Fibroblast of skin of back (primary cell): ENCODE results near the gene ZC3H6.
"Not testable (repeated sequence)": the region's sequence is repeated elsewhere in the genome, so short reads cannot be mapped to it uniquely, and the experiment has no call there.

ENCODE experiments used
- DNase-seq: peaks from one replicate; pipeline ENCODE4 v3.0.0-alpha.2; 2013

ZC3H6 gene

GRCh38 chr2:112282066-112282465, 6.7 kb downstream of the ZC3H6 start:
- DNase-seq, result not testable (repeated sequence)

DNA sequence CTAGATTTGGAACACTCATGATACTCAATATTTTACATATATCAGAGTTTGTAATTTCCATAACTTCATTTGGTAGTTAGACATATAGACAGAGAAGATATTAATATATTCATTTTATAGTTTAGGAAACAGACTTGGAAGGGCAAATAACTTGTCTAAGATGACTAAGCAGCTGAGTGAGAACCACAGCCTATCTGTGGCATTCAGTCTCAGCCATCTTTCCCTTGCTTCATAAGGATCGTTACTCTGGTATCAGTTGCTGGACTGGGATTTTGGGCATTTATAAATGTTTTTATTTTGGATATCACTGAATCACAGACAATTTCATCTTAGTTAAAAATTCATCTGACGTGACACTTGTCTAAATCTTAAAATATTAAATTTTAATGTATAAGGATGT, 8.1 kb downstream of the ZC3H6 start:
- not testable (repeated sequence) for DNase-seq

DNA sequence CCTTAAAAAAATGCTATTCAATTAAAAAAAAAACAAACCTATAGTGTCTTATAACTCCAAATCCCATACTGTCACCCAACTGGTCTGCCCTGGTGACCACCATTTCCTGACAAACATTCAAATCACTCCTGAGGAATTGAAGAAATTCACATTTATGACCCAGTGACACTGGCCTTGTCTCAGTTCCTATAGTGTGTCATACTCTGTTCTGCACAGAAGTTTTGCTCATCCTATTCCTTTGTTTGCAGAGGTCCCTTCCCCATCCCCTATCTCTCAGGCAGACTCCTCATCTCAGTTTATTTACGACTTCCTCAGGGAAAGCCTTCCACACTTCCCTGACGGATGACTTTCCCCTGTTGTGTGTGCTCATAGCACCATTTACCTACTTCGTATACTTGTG, 14.7 kb downstream of the ZC3H6 start:
- DNase-seq, result peak; percentile 67

DNA sequence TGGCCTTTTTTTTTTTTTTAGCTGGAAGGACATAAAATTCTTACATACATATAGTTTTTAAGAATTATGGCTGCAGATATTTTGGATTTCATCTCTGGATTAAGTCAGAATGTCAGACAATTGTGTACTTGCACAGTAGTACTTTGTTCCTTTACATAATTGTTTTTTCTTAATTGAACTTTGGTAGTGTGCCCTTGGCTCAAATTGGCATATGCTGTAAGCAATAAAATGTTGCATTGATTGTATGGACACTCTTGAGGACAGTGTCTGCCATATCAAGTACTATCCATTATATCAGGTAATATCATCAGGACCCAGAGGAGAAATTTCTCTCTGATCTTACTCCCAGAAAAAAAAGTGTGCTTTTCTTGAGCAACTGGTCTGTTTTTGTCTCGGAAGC, 15.3 kb downstream of the ZC3H6 start:
- DNase-seq, result no peak

- no peak for DNase-seq
These were observed 18.4 kb downstream of the ZC3H6 start for GRCh38 chr2:112293636-112294401.

DNA sequence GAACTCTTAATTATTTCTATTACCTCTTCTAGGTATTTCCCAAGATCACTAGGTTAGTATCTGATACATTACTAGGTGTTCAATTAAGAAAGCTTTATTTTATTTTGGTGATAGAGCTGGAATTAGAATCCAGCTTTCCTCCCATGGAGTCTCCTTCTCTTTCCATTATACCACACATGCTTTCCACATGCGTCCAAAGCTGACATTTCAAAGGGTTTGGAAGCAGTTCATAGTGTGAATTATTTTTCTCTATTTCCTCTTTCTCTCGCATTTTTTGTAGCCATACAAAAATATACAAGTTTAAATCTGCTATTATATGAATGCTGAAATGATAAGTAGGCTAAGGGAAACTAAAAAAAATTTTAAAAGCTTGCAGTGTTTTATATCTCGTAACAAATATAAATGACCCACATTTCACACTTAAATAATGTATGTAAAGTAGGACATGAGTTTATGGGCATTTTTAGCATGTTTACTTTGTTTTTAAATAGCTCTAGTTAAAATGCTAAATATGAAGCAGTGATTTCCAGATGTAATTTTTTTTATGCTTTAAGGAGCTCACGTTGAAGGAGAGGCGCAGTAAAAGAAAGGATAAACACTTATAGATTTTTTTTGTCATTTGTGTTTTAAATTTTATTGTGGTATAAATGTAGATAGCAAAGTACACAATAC, 20.1 kb downstream of the ZC3H6 start:
- DNase-seq, result no peak

GRCh38 chr2:112296407-112296806, 21.0 kb downstream of the ZC3H6 start:
- DNase-seq, result no peak

DNA sequence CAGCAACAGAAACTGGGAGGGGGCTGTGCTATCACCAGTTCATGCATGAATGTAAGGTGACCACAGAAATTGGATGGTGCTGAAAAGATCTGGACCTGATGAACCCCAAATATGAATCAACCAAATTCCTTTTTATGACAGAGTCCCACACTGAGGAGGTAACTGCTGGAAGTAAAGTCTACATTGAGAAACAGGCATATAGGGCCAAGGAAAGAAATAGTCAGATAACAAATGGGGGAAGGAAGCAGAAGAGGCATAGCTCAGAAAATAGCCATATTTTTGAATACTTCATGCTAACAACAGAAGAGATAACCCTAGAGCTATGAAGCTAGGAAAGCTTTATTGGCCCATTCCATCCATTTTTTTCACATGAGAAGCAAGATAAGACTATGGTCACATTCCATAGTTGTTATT, 25.8 kb downstream of the ZC3H6 start:
- peak; percentile 81 for DNase-seq

DNA sequence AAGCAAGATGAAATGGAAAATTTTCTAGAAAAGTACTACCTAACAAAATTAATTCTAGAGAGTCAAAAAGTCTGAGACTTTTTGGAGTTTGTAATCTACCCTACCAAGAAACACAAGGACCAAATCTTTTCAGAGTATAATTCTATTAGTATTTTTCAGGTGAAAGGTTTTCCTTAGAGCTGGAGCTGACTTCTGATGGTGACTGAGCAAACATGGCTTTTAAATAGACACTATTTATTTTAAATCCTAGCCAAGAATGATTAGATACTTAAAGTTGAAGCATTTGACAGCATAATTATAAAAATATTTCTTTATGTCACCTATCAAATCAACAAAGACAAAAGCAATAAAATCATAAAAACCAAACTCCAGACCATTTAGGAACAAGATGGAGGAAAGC, 26.6 kb downstream of the ZC3H6 start:
- no peak for DNase-seq

- DNase-seq, result no peak
These were observed 29.0 kb downstream of the ZC3H6 start for GRCh38 chr2:112304298-112304941.

DNA sequence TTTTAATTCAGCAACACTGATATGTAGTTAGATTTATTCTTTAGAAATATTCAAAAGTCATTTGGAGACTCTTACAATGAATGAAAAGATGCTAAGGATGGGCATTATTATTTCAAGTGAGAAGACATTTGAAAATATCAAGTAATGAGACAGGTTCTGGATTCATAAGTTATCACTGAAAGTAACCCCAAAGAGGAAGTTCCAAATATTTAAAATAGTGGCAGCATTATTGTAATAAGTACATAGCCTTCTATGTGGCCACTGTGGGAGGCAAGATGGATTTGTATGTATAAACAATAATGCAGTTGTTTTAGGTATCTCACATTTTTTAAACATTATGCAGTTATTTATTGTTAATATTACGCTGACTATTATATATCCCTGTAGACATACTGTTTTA, 29.7 kb downstream of the ZC3H6 start:
- DNase-seq, result no peak

DNA sequence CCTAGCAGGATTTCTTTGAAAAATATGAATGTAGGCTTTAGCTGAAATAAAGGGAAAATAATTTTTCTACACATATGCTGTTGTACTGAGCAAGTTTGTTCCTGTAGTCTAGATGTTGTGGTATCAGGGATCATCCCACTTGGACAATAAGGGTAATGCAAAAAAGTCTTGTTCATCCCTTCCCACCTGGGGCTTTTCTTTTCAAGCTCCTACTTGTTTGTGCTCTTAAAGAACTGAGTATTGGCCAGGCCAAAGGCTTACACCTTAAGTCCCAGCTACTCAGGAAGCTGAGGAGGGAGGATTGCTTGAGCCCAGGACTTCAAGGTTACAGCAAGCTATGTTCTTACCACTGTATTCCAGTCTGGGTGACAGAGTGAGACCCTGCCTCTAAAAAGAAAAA, 35.5 kb downstream of the ZC3H6 start:
- no peak for DNase-seq

- no peak for DNase-seq
These were observed 36.5 kb downstream of the ZC3H6 start for GRCh38 chr2:112311932-112312331.

- no peak for DNase-seq
These were observed 37.4 kb downstream of the ZC3H6 start for GRCh38 chr2:112312821-112313220.

DNA sequence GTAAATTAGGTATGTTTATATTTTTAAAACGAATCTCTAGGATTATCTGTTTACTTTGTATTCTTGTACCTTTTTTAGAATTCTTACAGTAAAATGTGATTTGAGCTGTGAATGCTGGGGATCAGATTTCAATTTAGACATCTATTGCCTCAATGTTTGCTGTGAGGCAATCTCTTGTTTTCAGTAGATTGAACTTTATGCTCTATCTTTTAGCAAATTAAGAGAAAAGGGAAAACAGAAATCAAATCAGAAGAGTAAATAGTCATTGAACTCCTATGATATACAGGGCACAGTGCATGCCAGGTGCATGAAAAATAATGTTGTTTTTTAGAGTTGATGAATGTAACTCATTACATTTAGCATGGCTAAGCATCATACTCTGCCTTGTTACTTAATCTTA, 39.5 kb downstream of the ZC3H6 start:
- DNase-seq, result no peak

DNA sequence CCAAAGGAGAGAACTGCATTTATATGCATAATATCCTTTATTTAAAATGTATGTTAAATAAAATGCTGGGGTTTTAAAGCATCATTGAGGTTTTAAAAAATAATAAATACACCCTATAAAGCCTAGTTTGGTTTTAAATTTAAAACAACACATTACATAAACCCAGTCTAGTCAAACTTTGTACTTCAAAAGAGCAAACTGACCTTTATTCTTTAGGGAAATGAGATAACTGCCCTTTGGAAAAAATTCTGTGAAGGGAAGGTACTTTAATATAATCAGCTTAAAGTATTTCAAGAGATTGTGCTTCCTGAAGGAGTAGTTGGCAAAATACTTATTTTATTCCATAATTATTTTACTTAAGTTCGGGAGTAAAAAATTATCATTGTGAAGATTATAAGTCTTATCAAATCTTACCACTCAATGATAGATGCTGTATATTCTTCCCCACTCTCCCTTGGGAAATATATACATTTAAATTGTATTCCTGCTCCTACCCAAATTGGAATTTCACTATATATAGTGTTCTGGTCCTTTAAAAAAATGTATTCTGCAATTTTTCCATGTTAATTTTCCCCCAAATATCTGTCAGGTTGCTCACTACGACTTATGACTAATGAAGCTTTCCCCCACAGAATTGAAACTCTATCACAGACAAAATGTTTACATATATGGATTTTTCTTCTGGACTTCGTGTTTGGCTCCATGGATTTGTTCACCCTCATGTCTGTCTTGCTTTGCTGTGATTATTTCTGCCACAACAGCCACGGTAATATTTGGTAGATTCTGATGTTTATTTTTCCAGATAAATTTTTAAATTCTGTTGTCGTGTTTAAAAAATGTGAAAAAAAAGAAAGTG, 42.1 kb downstream of the ZC3H6 start:
- DNase-seq, result peak; percentile 83

GRCh38 chr2:112318515-112318914, 43.1 kb downstream of the ZC3H6 start:
- DNase-seq, result no peak

- peak; percentile 86 for DNase-seq
These were observed 46.3 kb downstream of the ZC3H6 start for GRCh38 chr2:112321375-112322320.

DNA sequence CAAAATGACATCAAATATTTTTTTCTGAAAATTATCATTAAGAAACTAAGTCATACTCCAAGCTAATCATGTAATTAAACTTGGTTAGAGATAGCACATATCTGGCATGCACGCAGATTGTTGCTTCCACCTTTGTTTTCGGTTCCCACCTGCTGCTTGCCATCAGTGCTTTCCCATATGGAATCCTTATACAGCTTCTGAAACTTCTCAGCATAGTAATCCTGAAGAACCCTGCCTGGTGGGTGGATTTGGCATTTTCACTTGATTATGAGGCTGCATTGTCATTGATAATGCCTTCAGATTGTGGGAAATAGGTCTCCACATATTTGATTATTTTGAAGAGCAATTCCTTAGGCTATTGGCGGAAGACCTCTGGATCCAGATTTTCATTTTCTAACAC, 47.5 kb downstream of the ZC3H6 start:
- DNase-seq, result no peak

- DNase-seq, result no peak
These were observed 56.8 kb downstream of the ZC3H6 start for GRCh38 chr2:112332123-112332696.

DNA sequence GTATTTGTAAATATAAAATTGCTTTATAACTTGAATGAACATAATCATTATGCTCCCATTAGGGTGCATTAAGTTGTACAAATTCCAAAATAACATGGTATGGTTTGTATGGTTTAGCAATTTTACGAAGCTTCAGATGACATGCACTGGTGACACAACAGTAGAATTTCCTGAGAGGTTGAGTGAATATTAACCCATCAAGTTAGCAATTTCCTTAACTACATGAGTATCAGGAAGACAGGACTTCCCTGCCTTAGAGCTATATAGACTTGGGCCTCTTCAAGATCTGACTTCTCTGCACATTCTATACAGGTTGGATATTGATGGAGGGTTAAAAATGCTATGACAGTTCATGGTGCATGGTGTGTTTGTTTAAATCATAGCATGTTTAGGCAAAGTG, 60.2 kb downstream of the ZC3H6 start:
- DNase-seq, result no peak
